HK-2 (cell line): ENCODE measurements around the gene AEN.

ENCODE experiments used
- DNase-seq: peaks from one replicate; pipeline ENCODE4 v3.0.0-alpha.2; 2018; ENCODE audit not compliant: unreplicated experiment

Gene AEN

GRCh38 chr15:88620995-88621772, at the start of gene AEN:
Gene AEN (plus strand): TSS chr15:88621340. CDS start chr15:88626210, 4,870 bp downstream.
- DNase-seq, result peak; percentile 90

GRCh38 chr15:88571852-88572259, 49.3 kb upstream of the AEN start:
- no peak for DNase-seq

- DNase-seq, result no peak
These were observed 47.1 kb upstream of the AEN start for GRCh38 chr15:88574077-88574476.

GRCh38 chr15:88574655-88575054, 46.5 kb upstream of the AEN start:
- no peak for DNase-seq

GRCh38 chr15:88579322-88579721, 41.8 kb upstream of the AEN start:
- no peak for DNase-seq

- DNase-seq, result no peak
These were observed 40.6 kb upstream of the AEN start for GRCh38 chr15:88580532-88580931.

GRCh38 chr15:88586401-88587162, 34.6 kb upstream of the AEN start:
- DNase-seq, result no peak

GRCh38 chr15:88590759-88591158, 30.4 kb upstream of the AEN start:
- no peak for DNase-seq

GRCh38 chr15:88591384-88591783, 29.8 kb upstream of the AEN start:
- no peak for DNase-seq

- DNase-seq, result no peak
These were observed 17.3 kb upstream of the AEN start for GRCh38 chr15:88603885-88604284.

GRCh38 chr15:88604381-88605188, 16.6 kb upstream of the AEN start:
- no peak for DNase-seq

- no peak for DNase-seq
These were observed 15.7 kb upstream of the AEN start for GRCh38 chr15:88605189-88606069.

- DNase-seq, result no peak
These were observed 14.9 kb upstream of the AEN start for GRCh38 chr15:88606070-88606794.

GRCh38 chr15:88607951-88608350, 13.2 kb upstream of the AEN start:
- DNase-seq, result no peak

GRCh38 chr15:88608607-88609181, 12.4 kb upstream of the AEN start:
- no peak for DNase-seq

GRCh38 chr15:88609344-88610090, 11.6 kb upstream of the AEN start:
- DNase-seq, result no peak

GRCh38 chr15:88610701-88611231, 10.4 kb upstream of the AEN start:
- DNase-seq, result no peak

GRCh38 chr15:88612186-88612796, 8.8 kb upstream of the AEN start:
- no peak for DNase-seq
